Measurements from ENCODE around the gene LIMK2. TPM values are rescaled to one million over a fixed set of nuclear protein-coding genes. Genes with fewer than 3 reads are reported as not detected.
A peak's percentile ranks its signal among the peaks of the same experiment; 100 is the strongest.

The LIMK2 gene
- total RNA-seq, 1 experiment from 2014 or later, result 42.5 TPM

DNA sequence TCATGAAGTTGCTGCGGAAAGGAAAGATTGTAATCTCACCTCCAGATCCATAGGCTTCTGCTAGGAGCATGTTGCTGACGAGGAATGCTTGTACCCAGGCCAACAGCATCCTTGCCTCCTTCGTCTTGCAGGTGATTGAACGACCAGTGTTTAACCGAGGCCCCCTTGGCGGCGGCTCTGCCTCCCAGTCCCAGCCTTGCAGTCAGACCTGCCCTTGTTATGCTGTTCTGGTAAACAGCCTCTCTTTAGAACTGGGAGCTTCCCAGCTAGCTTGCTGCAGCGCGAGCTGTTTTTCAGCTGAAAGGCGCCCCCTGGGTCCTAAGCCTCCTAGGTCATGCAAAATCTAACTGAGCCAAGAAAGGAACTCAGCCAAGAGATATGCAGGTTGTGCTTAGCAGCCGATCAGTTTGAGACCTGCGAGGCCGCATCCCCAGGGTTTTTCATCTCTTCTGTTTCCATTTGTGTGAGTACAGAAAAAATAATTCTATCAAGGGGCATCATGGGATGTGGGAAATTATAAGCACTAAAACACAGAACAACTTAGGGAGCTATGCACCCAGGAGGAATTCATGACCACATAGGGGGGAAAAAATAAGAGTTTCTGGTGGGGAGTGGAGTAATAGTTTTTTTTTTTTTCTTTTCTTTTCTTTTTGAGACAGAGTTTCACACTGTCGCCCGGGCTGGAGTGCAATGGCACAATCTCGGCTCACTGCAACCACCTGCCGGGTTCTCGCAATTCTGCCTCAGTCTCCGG lies 80.3 kb downstream of the LIMK2 start, which contains the start of gene PIK3IP1:
PIK3IP1 (minus strand) TSS at position 253 of the 754 bp plus-strand sequence; CDS start at position 109, 144 bp downstream.
- no peaks in the 10 kb centered on the region; the same call in 1 of the 2 replicates for H3K9me3 ChIP-seq (ENCODE audit: insufficient read depth, low read depth)
- H3K79me2 ChIP-seq (ENCODE audit: low read depth), result no peaks in the 10 kb centered on the region
- H4K20me1 ChIP-seq (ENCODE audit: insufficient read depth), result no peaks in the 10 kb centered on the region
- no TSS peak for BruUV-seq (replicated peaks)
- H3K4me1 ChIP-seq (replicated peaks; ENCODE audit: insufficient read depth), result peaks cover 59% of the 10 kb centered on the region
- TF ChIP-seq CTCF (conservative IDR thresholded peaks at IDR 0.05), result peak; percentile 75
- TF ChIP-seq EZH2 (IDR thresholded peaks at IDR 0.05; ENCODE audit: low read depth), result no peak
- H3K36me3 ChIP-seq (ENCODE audit: low read depth), result 0 out of 2 replicates have a peak, but pooled peaks cover 3% of the 10 kb centered on the region
- H3K27me3 ChIP-seq (ENCODE audit: insufficient read depth, low read depth), result no peaks in the 10 kb centered on the region
- no peak within 1 kb of the TSS for H3K27ac ChIP-seq
- intact Hi-C loops (cut with micrococcal nuclease; ENCODE audit: unreplicated experiment), result loop anchor here (1.0 to 5.0 kb wide), 5 partner anchors 21 to 132 kb away; partner anchors contain the start of genes DRG1 and RNF185
- no peak within 1 kb of the TSS; the same call in 1 of the 2 replicates for H2AFZ ChIP-seq
- POLR2A ChIA-PET (ENCODE audit: unreplicated experiment), result interaction anchor here (0.7 kb wide), 1 partner anchor 160 kb away, joined by 3 read pairs; no protein-coding TSS in a partner anchor
- CTCF ChIA-PET, result interaction anchor here (0.6 to 2.1 kb wide), 7 partner anchors 19 to 592 kb away, joined by 3 to 10 read pairs (median 3); partner anchors contain the start of gene LIMK2
- H3K4me2 ChIP-seq, result peak within 1 kb of the TSS; percentile 100
- peaks cover 30% of the 10 kb centered on the region for H3F3A ChIP-seq (ENCODE audit: insufficient read depth, low read depth)
- DNase-seq, result peak; percentile 73 to 76
- H3K9me2 ChIP-seq (ENCODE audit: insufficient read depth), result no peaks in the 10 kb centered on the region
- H3K4me3 ChIP-seq, result peak within 1 kb of the TSS; percentile 85

GRCh38 chr22:31295360-31295759 lies 83.3 kb downstream of the LIMK2 start:
- Histone ChIP-seq H3K4me2 (peak overlapping the region; percentile 61), H3K36me3 (ENCODE audit: low read depth) (no peaks in the 10 kb centered on the region), H2AFZ (no peak overlapping the region), H3K27ac (peak overlapping the region; percentile 90), H3K4me3 (no peak overlapping the region), H3K9me3 (ENCODE audit: insufficient read depth, low read depth) (no peaks in the 10 kb centered on the region; the same call in 1 of the 2 replicates), H3K4me1 (replicated peaks; ENCODE audit: insufficient read depth) (peaks cover 51% of the 10 kb centered on the region), H4K20me1 (ENCODE audit: insufficient read depth) (no peaks in the 10 kb centered on the region), H3F3A (ENCODE audit: insufficient read depth, low read depth) (peaks cover 25% of the 10 kb centered on the region), H3K9me2 (ENCODE audit: insufficient read depth) (no peaks in the 10 kb centered on the region), H3K27me3 (ENCODE audit: insufficient read depth, low read depth) (no peaks in the 10 kb centered on the region), H3K79me2 (ENCODE audit: low read depth) (no peaks in the 10 kb centered on the region)
- DNase-seq, result no peak
- TF ChIP-seq EZH2 (IDR thresholded peaks at IDR 0.05; ENCODE audit: low read depth) (no peak), CTCF (conservative IDR thresholded peaks at IDR 0.05) (no peak)
- CTCF ChIA-PET, result no interaction called here
- intact Hi-C loops (cut with micrococcal nuclease; ENCODE audit: unreplicated experiment), result no loop called here
- no TSS peak for BruUV-seq (replicated peaks)
- POLR2A ChIA-PET (ENCODE audit: unreplicated experiment), result interaction anchor here (0.7 kb wide), 2 partner anchors 51 to 309 kb away, joined by 3 to 7 read pairs; partner anchors contain the start of gene PATZ1

GRCh38 chr22:31295831-31296657 lies 83.9 kb downstream of the LIMK2 start:
- no peaks in the 10 kb centered on the region for H4K20me1 ChIP-seq (ENCODE audit: insufficient read depth)
- no peaks in the 10 kb centered on the region for H3K36me3 ChIP-seq (ENCODE audit: low read depth)
- H3K27ac ChIP-seq, result peak overlapping the region; percentile 90
- DNase-seq, result peak in 1 of 2 experiments; percentile 81
- intact Hi-C loops (cut with micrococcal nuclease; ENCODE audit: unreplicated experiment), result no loop called here
- H3K4me1 ChIP-seq (replicated peaks; ENCODE audit: insufficient read depth), result peaks cover 51% of the 10 kb centered on the region
- no peaks in the 10 kb centered on the region; the same call in 1 of the 2 replicates for H3K9me3 ChIP-seq (ENCODE audit: insufficient read depth, low read depth)
- ChIA-PET POLR2A (ENCODE audit: unreplicated experiment) (interaction anchor here (0.6 to 0.7 kb wide), 3 partner anchors 50 to 308 kb away, joined by 3 to 7 read pairs (median 5); partner anchors contain the start of gene PATZ1), CTCF (no interaction called here)
- no peaks in the 10 kb centered on the region for H3K27me3 ChIP-seq (ENCODE audit: insufficient read depth, low read depth)
- peaks cover 24% of the 10 kb centered on the region for H3F3A ChIP-seq (ENCODE audit: insufficient read depth, low read depth)
- no TSS peak for BruUV-seq (replicated peaks)
- H3K4me3 ChIP-seq, result peak overlapping the region; percentile 0; the same call in 1 of the 2 replicates
- peak overlapping the region; percentile 61 for H3K4me2 ChIP-seq
- H2AFZ ChIP-seq, result no peak overlapping the region
- no peaks in the 10 kb centered on the region for H3K79me2 ChIP-seq (ENCODE audit: low read depth)
- no peaks in the 10 kb centered on the region for H3K9me2 ChIP-seq (ENCODE audit: insufficient read depth)
- no peak for TF ChIP-seq EZH2 (IDR thresholded peaks at IDR 0.05; ENCODE audit: low read depth)
- no peak for TF ChIP-seq CTCF (conservative IDR thresholded peaks at IDR 0.05)
